HepG2 (cell line): ENCODE results near the gene SIGLEC7. TPM values are rescaled to one million over a fixed set of nuclear protein-coding genes. Genes with fewer than 3 reads are reported as not detected.

Experiments used
- ATAC-seq: fragments of 200-7000 bp; cut with Tn5 transposase; 3 replicates; pipeline ENCODE4 v1.9.1; 2020; ENCODE audit warnings: mild to moderate bottlenecking, moderate library complexity
- BruUV-seq: library from RNA; stranded (reverse); fragments of 400-500 nt; replicated peaks from 2 replicates; lab custom pipeline; 2021; lab: Mats Ljungman, UMichigan
- CTCF ChIA-PET: fragments of 300-600 bp; formaldehyde crosslinking; extraction: SDS; loops from one replicate; lab custom pipeline; 2021; ENCODE audit warnings: low total read pairs, inconsistent platforms, low intra/inter-chr PET ratio; lab: Yijun Ruan, JAX
- POLR2A ChIA-PET: fragments of 350-600 bp; sonication (Branson Sonifier 250); formaldehyde crosslinking; loops from one replicate; lab custom pipeline; 2020; ENCODE audit warnings: antibody characterized with exemption, inconsistent platforms; lab: Yijun Ruan, JAX
- DNase-seq: peaks from one replicate; pipeline ENCODE4 v3.0.0-alpha.2; 2015; ENCODE audit warnings: low spot score
- FAIRE-seq: peaks from 3 replicates; lab custom pipeline; 2011; peaks lifted over from hg19 to GRCh38; lab: Jason Lieb, UNC
- H2AFZ ChIP-seq: one replicate; pipeline ENCODE4 v1.6.1; 2011; ENCODE audit warnings: low read length, inconsistent platforms
- H3K27ac ChIP-seq: fragments of 300-600 bp; 3 replicates; pipeline ENCODE4 v1.8.0; 2011; ENCODE audit warnings: mixed run types, mild to moderate bottlenecking, mixed read lengths, low read length, inconsistent platforms; ENCODE audit not compliant: insufficient read depth; ENCODE audit errors: extremely low read length
- H3K27me3 ChIP-seq, 2 experiments: fragments of 200-600 bp in 1 of 2; 2 replicates in 1 of 2; 3 replicates in 1 of 2; pipeline versions ENCODE4 v1.6.0 to v1.8.0; 2011; ENCODE audit warnings: low read length in 2 of 2, mild to moderate bottlenecking in 2 of 2, moderate library complexity in 2 of 2, inconsistent platforms in 1 of 2; ENCODE audit not compliant: insufficient read depth in 2 of 2, control insufficient read depth in 1 of 2
- H3K36me3 ChIP-seq, 2 experiments: fragments of 200-600 bp in 1 of 2; replicated peaks in 1 of 2; 2 replicates in 1 of 2; 3 replicates in 1 of 2; pipeline versions ENCODE4 v1.5.1 to v1.8.0; 2011; ENCODE audit warnings: low read length in 2 of 2, inconsistent platforms in 1 of 2; ENCODE audit not compliant: insufficient read depth in 2 of 2, control insufficient read depth in 1 of 2
- H3K4me1 ChIP-seq: 2 replicates; pipeline ENCODE4 v1.5.1; 2012; ENCODE audit warnings: low read length, inconsistent platforms; ENCODE audit not compliant: insufficient read depth
- H3K4me2 ChIP-seq: 2 replicates; pipeline ENCODE4 v1.6.0; 2011; ENCODE audit warnings: low read depth, low read length, inconsistent platforms
- H3K4me3 ChIP-seq, 3 experiments: fragments of 200-600 bp in 1 of 3; sonication (generic), shearing (Covaris generic) in 1 of 3; replicated peaks in 1 of 3; 2 replicates each; pipeline ENCODE4 v1.5.1; 2011 to 2016; ENCODE audit warnings: low read length in 3 of 3, inconsistent platforms in 2 of 3, low read depth in 2 of 3, mild to moderate bottlenecking in 2 of 3, control low read depth in 1 of 3, mixed read lengths in 1 of 3; ENCODE audit not compliant: insufficient read depth in 1 of 3
- H3K79me2 ChIP-seq: one replicate; pipeline ENCODE4 v1.6.1; 2011; ENCODE audit warnings: low read length, inconsistent platforms; ENCODE audit not compliant: insufficient read depth
- H3K9ac ChIP-seq: 2 replicates; pipeline ENCODE4 v1.6.0; 2011; ENCODE audit warnings: mild to moderate bottlenecking, low read depth, low read length, inconsistent platforms; ENCODE audit not compliant: insufficient read depth
- H3K9me3 ChIP-seq: 2 replicates; pipeline ENCODE4 v1.5.1; 2012; ENCODE audit warnings: mild to moderate bottlenecking, low read length
- H4K20me1 ChIP-seq: 2 replicates; pipeline ENCODE4 v1.6.0; 2011; ENCODE audit warnings: inconsistent platforms, mild to moderate bottlenecking, low read length, moderate library complexity; ENCODE audit not compliant: insufficient read depth
- KDM2A ChIP-seq: sonication (generic); formaldehyde crosslinking; IDR thresholded peaks from 2 replicates; pipeline ENCODE4 v1.4.0; 2020; ENCODE audit warnings: low read depth, missing genetic modification reagents, borderline replicate concordance
- NFIB ChIP-seq: sonication (generic); formaldehyde crosslinking; IDR thresholded peaks from 2 replicates; pipeline ENCODE4 v1.9.0; 2021; ENCODE audit warnings: missing genetic modification reagents, mild to moderate bottlenecking, borderline replicate concordance
- NPAS2 ChIP-seq: sonication (generic); formaldehyde crosslinking; IDR thresholded peaks from 2 replicates; pipeline ENCODE4 v1.8.0; 2022; ENCODE audit warnings: mild to moderate bottlenecking, missing genetic modification reagents, borderline replicate concordance
- PHF20 ChIP-seq: sonication (generic); formaldehyde crosslinking; IDR thresholded peaks from 2 replicates; pipeline ENCODE4 v1.5.0; 2020; ENCODE audit warnings: mild to moderate bottlenecking, missing genetic modification reagents
- POLR2AphosphoS2 ChIP-seq: IDR thresholded peaks from 2 replicates; pipeline ENCODE4 v1.6.1; 2011; ENCODE audit warnings: low read depth, low read length, improper control_type of control experiment
- SNRNP70 ChIP-seq: fragments of 200-400 bp; formaldehyde crosslinking; IDR thresholded peaks from 2 replicates; pipeline ENCODE4 v1.6.1; 2017; ENCODE audit warnings: mild to moderate bottlenecking, low read depth, low read length, moderate library complexity
- SUZ12 ChIP-seq: fragments of 150-350 bp; IDR thresholded peaks from 2 replicates; pipeline ENCODE4 v1.6.1; 2014; ENCODE audit warnings: low read depth, low read length
- ZNF17 ChIP-seq: sonication (generic); formaldehyde crosslinking; IDR thresholded peaks from 2 replicates; pipeline ENCODE4 v1.5.0; 2020; ENCODE audit warnings: mild to moderate bottlenecking, missing genetic modification reagents
- ZNF30 ChIP-seq: sonication (generic); formaldehyde crosslinking; IDR thresholded peaks from 2 replicates; pipeline ENCODE4 v1.5.0; 2020; ENCODE audit warnings: mild to moderate bottlenecking, missing genetic modification reagents
- ZNF441 ChIP-seq: sonication (generic); formaldehyde crosslinking; IDR thresholded peaks from 2 replicates; pipeline ENCODE4 v1.7.0; 2021; ENCODE audit warnings: missing genetic modification reagents, borderline replicate concordance
- ZNF547 ChIP-seq: sonication (generic); formaldehyde crosslinking; IDR thresholded peaks from 2 replicates; pipeline ENCODE4 v1.5.1; 2020; ENCODE audit warnings: mild to moderate bottlenecking, missing genetic modification reagents
- ZNF589 ChIP-seq: sonication (generic); formaldehyde crosslinking; conservative IDR thresholded peaks from 2 replicates; pipeline ENCODE4 v1.8.0; 2022; ENCODE audit warnings: mild to moderate bottlenecking, moderate library complexity, missing genetic modification reagents
- ZNF788 ChIP-seq: sonication (generic); formaldehyde crosslinking; IDR thresholded peaks from 2 replicates; pipeline ENCODE4 v1.5.0; 2020; ENCODE audit warnings: mild to moderate bottlenecking, missing genetic modification reagents, borderline replicate concordance
- ZSCAN25 ChIP-seq: sonication (generic); formaldehyde crosslinking; IDR thresholded peaks from 2 replicates; pipeline ENCODE4 v1.8.0; 2022; ENCODE audit warnings: mild to moderate bottlenecking, missing genetic modification reagents
- WGBS: methylation state at CpG from one replicate; pipeline ENCODE4 v1.1.6; 2017; ENCODE audit warnings: low lambda C conversion rate; 5-methylcytosine and 5-hydroxymethylcytosine counted together
- in situ Hi-C: cut with HindIII; loops from 2 replicates; pipeline ENCODE4 v1.10.0; 2017; ENCODE audit warnings: low pct_unique_long_range_greater_than_20kb; ENCODE audit not compliant: extremely low pct_ligation_motif_present
- intact Hi-C: fragments of 100-400 bp; cut with micrococcal nuclease; formaldehyde crosslinking; loops from one replicate; pipeline ENCODE4 v1.10.0; 2022; ENCODE audit not compliant: unreplicated experiment
- polyA plus RNA-seq, 8 experiments: library from polyadenylated mRNA; depleted of rRNA in 3 of 8; stranded (reverse) in 7 of 8; unstranded in 1 of 8; fragments of >200 nt; fragmentation: Illumina TruSeq in 4 of 8; extraction: Trizol in 4 of 8; gene quantifications; 2 replicates each; pipeline versions ENCODE4 v1.2.1 to v1.2.3, GENCODE V29; 2011 to 2016; ENCODE audit warnings: low read depth in 4 of 8, missing spikeins in 1 of 8, mixed read lengths in 1 of 8; ENCODE audit not compliant: insufficient read depth in 1 of 8
- total RNA-seq, 5 experiments: library from RNA; depleted of rRNA; stranded (reverse); fragments of >200 nt; fragmentation: Illumina TruSeq; extraction: Trizol; gene quantifications; 2 replicates each; pipeline ENCODE4 v1.2.3, GENCODE V29; 2016; ENCODE audit warnings: low read depth in 1 of 5

Gene SIGLEC7
- total and polyA plus RNA-seq, 2 of the 13 experiments (the other 11 are each of a cell fraction or from before 2014, with no cell fraction given), result not detected

GRCh38 chr19:51099047-51099382 lies 43.1 kb upstream of the SIGLEC7 start:
- Histone ChIP-seq H3K79me2 (no peaks in the 10 kb centered on the region), H4K20me1 (0 out of 2 replicates have a peak, but pooled peaks cover 3% of the 10 kb centered on the region), H3K27me3 (no peaks in the 10 kb centered on the region; a peak in 1 of 5 replicates), H3K9me3 (no peaks in the 10 kb centered on the region), H3K27ac (no peak overlapping the region), H3K36me3 (peaks cover 5 to 18% of the 10 kb centered on the region in 2 experiments; a peak in 3 of 5 replicates), H3K4me2 (no peak overlapping the region), H3K4me3 (no peak overlapping the region), H2AFZ (no peak overlapping the region), H3K4me1 (peaks cover 5% of the 10 kb centered on the region), H3K9ac (no peak overlapping the region)
- in situ Hi-C loops, result loop anchor here (25.0 kb wide), 1 partner anchor 162 kb away; no protein-coding TSS in a partner anchor
- ChIA-PET CTCF (no interaction called here), POLR2A (no interaction called here)
- TF ChIP-seq SUZ12, result no peak
- TF ChIP-seq ZNF17, result no peak
- TF ChIP-seq POLR2AphosphoS2, result no peak
- TF ChIP-seq ZNF30 (CRISPR knock-in tag), result no peak
- no peak for TF ChIP-seq ZNF589 (CRISPR knock-in tag)
- no peak for TF ChIP-seq KDM2A
- TF ChIP-seq ZNF441 (CRISPR knock-in tag), result no peak
- no peak for TF ChIP-seq NFIB (CRISPR knock-in tag)
- no peak for TF ChIP-seq SNRNP70
- FAIRE-seq, result no peak
- no peak for DNase-seq
- ATAC-seq, result no peak
- no TSS peak for BruUV-seq
- 98% methylated on average over 22 of the region's 22 CpGs for WGBS
- intact Hi-C loops, result no loop called here

GRCh38 chr19:51100601-51101000 lies 41.5 kb upstream of the SIGLEC7 start:
- in situ Hi-C loops (no loop called here), intact Hi-C loops (loop anchor here (10.0 kb wide), 1 partner anchor 166 kb away; no protein-coding TSS in a partner anchor)
- H3K27me3 ChIP-seq, result no peaks in the 10 kb centered on the region; a peak in 1 of 5 replicates
- 0 out of 2 replicates have a peak, but pooled peaks cover 3% of the 10 kb centered on the region for H4K20me1 ChIP-seq
- no peak overlapping the region for H2AFZ ChIP-seq
- no peak overlapping the region for H3K4me2 ChIP-seq
- no peak for TF ChIP-seq ZSCAN25 (CRISPR knock-in tag)
- TF ChIP-seq PHF20 (CRISPR knock-in tag), result no peak
- TF ChIP-seq ZNF547, result no peak
- no peak for TF ChIP-seq NPAS2
- TF ChIP-seq ZNF788 (CRISPR knock-in tag), result no peak
- no peaks in the 10 kb centered on the region for H3K9me3 ChIP-seq
- no peaks in the 10 kb centered on the region for H3K79me2 ChIP-seq
- ATAC-seq (no peak), FAIRE-seq (no peak), DNase-seq (no peak)
- H3K36me3 ChIP-seq, result peaks cover 5 to 18% of the 10 kb centered on the region in 2 experiments; a peak in 3 of 5 replicates
- 98% methylated on average over 3 of the region's 3 CpGs for WGBS
- CTCF ChIA-PET, result no interaction called here
- no peak overlapping the region for H3K27ac ChIP-seq
- no peak overlapping the region for H3K4me3 ChIP-seq
- no TSS peak for BruUV-seq
- H3K9ac ChIP-seq, result no peak overlapping the region
- no peaks in the 10 kb centered on the region for H3K4me1 ChIP-seq
- POLR2A ChIA-PET, result no interaction called here
